GM19452 (cell line): ENCODE data around the gene PPP4R3B.

Experiments used
- ATAC-seq: cut with Tn5 transposase; IDR thresholded peaks from one replicate; pipeline ENCODE4 v1.9.1; 2021; ENCODE audit not compliant: unreplicated experiment

The PPP4R3B gene

DNA sequence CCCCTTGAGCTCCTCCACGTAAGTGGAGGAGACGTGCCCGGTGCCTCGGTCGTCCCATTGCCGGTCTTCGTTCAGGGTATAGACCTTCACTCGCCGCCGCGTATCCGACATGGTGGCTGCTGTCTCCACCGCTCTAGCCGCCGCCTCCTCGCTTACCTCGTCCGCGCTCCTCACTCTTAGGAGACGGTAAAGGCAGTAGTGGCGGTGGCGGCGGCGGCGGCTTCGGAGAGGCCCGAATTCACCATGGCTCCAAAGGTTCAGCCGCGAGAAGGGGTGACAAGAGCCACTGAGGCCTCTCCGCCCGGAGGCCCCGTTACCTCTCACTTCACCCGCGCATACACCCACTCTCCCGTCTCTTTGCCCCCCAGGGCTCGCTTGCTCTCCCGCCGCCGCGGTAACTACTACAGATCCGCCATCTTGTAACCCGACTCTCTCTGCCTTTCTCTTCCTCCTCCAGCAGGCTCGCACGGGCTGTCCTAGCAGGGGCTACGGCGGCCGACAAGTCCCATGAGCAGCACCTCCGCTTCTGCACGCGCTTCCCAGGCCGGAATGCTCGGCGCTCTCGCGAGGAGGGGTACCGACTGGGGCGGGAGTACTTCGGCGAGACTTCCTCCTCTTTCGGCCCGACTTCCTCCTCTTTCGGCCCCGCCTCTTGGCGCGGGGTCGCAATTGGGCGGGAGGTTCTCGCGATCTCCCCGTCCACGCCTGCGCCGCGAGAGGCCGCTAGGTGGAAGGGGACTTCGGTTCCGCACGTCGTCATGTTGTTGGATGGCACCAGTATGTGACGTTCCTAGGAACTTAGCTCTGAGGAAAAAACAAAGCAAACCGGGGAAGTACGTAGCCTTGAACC lies at the start of gene PPP4R3B:
Gene PPP4R3B (minus strand): TSS at position 448 of the 850 bp plus-strand sequence. CDS start 337 bp downstream, at position 111.
- peak; percentile 81 for ATAC-seq

DNA sequence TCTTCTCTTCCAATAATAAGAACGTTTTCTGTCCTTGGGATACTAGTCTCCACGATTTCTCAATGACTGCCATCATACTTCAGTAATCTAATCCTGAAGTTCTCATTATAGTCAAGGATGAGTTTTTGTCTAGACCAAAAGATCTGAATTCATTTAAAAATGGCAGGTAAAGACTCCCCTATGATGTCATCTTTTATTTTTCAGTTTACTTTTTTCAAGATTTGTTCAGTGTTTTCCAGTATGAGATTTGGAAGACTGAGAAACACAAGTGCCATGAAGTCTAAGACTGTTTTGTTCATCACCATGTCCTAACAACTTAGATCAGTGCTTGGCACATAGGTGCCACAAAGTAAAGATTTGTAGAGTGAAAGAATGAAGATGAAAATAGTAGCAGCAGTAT lies 35.8 kb upstream of the PPP4R3B start:
- no peak for ATAC-seq

DNA sequence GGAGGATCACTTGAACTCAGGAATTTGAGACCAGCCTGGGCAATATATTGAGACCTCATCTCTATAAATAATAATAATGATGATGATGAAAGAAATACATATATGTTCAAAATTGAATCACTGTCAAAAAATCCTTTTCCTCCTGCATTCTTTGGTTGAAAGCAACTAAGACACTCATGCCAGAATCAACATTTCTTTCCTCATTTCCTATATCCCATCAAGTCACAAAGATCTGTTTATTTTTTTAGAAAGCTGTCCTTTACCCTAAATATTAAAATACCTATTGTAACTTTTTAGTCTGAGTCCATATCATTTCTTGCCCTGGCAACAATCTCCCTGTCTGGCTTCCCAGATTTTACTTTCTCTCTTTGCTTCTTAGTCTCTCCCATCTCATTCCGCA lies 31.8 kb upstream of the PPP4R3B start:
- ATAC-seq, result no peak

DNA sequence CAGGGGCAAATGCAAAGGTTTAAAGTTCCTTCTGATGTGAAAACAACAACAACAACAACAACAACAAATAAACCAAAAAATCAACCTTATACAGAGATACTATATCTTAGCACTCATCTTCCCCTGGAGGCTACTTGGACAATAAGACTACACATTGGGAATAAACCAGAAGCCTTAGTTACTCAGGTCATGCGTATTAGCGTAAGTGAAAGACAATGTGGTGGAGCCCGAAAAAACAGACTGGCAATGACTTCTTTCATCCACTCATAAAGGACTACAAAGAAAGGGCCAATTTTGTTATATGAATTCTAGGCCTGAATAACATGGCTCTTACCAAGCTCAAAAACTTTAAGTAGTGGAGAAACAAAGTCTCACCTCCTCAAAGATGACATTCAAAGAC lies 19.4 kb upstream of the PPP4R3B start:
- no peak for ATAC-seq

DNA sequence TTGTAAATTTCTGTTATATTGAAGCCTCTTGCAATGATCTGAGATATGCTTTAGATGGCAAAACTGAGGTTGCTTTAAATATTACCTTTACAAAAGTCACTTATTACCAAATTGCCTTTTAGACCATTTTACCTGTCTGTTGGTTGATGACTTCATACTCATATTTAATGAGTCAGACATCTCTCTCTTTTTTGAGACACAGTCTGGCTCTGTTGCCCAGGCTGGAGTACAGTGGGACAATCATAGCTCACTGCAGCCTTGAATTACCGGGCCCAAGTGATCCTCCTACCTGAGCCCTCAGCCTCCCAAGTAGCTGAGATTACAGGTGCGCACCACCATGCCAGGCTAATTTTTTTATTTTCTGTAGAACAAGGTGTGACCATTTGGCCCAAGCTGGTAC lies 11.5 kb upstream of the PPP4R3B start:
- ATAC-seq, result no peak

DNA sequence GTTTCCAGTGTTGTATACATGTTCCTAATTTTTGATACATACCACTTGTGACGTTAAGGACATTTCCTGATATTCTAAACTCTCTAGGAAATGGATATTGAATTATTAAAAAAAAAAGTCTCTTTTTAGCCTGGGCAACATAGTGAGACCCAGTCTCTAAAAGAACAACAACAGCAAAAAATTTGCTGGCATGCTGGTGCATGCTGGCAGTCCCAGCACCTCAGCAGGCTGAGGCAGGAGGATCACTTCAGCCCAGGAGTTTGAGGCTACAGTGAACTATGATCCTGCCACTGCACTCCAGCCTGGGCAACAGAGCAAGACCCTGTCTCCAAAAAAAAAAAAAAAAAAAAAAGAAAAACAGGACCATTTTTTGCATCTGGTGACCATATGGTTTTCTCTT lies 10.5 kb upstream of the PPP4R3B start:
- no peak for ATAC-seq

DNA sequence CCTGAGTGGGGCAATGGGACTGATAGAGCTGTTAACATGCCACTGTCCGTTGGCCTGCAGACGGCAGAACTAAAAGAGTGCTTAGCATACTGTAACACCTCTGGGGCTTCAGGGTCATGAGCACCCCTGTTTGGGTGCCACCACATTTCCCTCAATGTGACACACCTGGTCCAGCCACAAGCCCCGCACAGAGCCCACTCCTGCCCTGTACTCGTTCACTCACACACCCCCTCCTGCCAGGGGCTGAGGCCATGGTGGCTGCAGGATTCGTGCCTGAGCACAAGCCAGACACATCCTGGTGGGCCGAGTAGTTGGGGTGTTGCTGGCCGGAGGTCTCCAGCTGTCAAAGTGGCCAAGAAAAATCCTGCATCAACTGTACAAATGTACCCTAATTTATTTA lies 4.4 kb upstream of the PPP4R3B start:
- no peak for ATAC-seq

DNA sequence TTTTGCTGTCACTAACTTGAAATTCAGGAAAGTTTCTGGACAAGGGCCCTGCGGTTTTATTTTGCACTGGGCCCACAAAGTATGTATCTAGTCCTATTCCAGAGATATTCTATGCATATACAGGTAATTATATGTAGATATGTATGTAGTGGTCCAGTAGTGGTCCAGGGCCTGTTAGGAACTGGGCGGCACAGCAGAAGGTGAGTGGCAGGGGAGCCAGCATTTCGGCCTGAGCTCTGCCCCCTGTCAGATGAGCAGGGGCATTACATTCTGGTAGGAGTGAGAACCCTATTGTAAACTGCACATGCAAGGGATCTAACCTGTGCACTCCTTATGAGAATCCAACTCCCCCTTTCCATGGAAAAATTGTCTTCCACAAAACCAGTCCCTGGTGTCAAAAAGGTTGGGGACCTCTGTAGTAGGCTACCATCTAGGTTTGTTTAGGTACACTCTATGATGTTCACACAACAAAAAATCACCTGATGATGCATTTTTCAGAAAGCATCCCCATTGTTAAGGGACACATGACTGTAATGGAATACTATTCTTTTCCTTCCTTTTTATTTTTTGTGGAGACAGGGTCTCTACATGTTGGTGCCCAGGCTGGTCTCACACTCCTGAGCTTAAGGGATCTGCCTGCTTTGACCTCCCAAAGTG lies 2.8 kb upstream of the PPP4R3B start:
- ATAC-seq, result no peak

DNA sequence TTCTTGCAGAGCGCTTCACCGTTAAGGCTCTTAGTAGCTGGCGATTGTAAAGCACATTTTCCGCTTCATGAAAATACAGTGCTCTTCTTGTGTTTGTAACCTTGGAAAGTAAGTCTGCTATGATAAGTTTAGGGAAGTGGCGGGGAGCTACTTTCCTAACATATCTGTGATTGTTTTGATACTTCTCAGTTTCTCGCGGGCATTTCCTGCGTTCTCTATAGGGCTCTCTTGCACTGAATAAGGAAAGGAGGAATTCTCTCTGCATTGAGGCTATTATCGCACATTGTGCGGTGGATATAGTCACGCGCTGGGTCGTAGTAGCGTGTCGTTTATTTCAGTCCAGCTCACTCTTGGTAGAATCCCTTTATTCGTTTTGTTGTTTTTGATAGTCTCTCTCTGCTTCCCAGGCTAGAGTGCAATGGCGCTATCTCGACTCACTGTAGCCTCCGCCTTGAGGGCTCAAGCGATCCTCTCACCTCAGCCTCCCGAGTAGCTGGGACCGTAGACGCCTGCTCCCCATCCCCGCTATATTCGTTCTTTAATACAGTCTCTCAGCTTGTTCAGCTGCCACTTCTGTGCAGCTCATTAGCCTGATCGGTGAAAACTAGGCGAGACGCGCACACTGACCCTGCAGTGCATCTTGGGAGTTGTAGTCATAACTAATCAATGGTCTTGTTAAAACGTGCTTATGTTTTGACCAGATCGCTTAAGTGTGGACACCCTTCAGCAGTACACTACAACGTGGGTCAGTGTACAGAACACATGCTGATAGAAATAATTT lies 1.0 kb upstream of the PPP4R3B start:
- ATAC-seq, result peak; percentile 38

DNA sequence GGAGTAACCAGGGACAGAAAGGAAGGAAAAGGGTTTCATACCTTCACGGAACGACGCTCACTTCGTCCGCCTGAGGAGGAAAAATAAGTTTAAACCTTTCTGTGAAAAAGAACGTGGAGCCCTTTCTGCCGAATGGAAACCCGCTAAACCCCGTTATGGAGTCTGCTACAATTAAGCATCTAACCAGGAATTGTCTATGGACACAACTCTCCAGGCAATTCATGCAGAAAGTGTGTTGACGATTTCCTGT lies 528 bp upstream of the PPP4R3B start:
- no peak for ATAC-seq

DNA sequence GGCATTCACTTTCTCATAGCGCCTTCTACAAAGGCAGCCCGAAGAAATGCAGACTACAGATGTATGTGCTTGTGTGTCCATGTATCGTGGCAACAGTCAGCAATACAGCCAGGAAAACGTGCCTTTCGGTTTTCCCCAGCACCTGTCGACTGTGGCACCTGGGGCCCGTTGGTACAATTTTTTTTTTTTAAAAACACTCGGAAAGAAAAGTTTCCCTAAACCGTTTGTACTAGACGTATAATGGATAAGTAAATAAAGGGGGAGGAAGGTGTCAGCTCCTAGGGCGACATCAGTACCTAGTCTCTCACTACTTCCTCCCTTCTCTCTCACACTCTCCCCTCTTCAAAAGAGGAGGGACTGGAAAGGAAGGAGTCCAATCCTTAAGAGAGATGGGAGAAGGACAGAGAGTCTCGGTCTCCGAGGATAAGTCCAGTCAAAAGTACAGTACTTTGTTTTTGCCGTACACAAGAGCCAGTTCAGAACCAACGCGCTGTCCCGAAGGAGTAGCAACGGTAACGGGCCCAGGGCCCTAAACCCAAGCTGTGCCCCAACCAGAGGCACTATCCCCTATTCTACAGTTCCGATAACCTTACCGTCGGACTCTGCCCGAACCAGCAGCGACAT lies 759 bp downstream of the PPP4R3B start:
- ATAC-seq, result peak; percentile 16

DNA sequence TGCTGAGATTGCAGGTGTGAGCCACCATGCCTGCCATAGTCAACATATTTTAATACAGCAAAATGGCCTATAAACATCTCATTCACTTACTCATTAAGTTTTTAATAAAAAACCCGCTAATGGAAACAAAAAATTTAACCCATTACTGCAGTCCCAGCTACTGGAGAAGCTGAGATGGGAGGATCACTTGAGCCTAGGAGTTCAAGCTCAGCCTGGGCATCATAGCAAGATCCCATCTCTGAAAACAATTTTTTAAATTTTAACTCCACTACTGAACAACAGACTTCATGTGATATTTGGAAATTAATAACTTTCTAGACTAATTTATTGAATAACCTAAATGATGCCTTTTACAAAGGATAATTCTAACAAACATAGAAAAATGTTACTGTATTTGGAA lies 5.4 kb downstream of the PPP4R3B start:
- no peak for ATAC-seq

DNA sequence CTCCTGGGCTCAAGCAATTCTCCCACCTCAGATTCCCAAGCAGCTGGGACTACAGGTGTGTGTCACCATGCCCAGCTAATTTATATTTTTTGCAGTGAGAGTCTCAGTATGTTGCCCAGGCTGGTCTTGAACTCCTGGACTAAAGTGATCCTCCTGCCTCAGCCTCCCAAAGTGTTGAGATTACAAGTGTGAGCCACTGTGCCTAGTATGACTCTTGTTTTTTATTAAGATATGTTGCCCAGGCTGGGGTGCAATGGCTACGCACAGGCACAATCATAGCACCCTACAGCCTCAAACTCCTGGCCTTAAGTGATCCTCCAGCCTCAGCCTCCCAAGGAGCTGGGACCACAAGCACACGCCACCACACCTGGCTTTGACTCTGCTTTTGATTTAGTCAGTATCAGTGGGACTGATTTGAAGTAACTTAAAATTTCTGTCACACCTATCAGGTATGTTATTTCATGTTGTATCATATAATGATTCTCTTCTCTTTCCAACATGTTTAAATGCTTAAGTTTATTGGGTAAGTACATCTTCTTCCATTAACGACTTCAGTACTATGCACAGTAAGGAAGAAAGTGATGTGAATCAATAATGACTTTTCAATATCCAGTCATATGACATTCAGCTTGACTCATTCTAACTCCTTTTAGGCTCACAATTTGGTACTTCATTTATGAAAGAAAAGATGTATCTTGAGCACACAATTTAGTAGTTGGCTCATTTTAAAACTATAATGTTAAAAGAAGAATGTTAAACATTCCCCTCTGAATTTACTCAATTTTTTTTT lies 6.3 kb downstream of the PPP4R3B start:
- no peak for ATAC-seq

DNA sequence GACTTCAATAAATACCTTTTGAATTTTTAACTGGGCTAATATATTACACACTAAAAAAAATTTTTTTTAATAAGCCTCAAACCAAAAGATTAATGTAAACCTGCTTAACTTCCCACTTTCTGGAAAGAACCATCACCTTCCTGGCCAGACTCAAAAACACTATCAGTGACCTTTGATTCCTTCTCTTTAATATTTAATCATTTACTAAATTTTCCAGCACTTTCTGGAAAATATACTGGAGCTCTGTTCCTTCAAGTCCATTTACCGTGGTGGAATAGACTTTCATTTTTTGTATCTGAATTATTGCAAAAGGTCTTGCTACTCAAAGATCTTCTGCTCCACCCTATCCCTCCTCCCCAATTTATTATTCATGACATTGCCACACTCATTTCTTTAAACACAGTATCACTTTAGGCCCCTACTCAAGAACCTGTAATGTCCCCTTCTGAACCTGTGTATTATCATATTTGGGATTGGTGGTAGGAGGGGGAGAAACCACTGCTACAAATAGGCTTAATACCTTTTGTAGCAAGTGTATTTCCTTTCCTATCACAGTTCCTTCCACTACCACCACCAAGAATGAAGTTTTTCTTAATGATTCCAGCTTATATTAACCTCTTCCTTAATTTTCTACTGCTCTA lies 7.4 kb downstream of the PPP4R3B start:
- ATAC-seq, result no peak

DNA sequence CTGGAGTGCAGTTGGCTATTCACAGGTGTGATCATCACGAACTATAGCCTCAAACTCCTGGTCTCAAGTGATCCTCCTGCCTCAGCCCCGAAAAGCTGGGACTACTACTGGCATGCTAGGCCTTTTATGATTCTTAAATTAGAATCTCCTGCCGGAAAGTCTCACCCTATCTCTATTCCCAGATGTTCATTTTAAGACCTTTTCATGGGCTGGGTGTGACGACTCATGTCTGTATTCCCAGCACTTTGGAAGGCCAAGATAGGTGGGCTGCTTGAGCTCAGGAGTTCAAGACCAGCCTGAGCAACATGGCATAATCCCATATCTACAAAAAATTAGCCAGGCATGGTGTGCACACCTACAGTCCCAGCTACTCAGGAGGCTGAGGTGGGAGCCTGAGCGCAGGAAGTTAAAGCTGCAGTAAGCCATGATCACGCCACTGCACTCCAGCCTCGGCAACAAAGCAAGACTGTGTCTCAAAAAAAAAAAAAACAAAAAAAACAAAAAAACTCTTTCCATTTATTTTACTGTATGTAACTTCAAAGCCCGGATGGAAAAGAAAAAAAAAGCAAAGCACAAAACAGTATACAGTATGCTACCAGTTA lies 8.1 kb downstream of the PPP4R3B start:
- no peak for ATAC-seq

DNA sequence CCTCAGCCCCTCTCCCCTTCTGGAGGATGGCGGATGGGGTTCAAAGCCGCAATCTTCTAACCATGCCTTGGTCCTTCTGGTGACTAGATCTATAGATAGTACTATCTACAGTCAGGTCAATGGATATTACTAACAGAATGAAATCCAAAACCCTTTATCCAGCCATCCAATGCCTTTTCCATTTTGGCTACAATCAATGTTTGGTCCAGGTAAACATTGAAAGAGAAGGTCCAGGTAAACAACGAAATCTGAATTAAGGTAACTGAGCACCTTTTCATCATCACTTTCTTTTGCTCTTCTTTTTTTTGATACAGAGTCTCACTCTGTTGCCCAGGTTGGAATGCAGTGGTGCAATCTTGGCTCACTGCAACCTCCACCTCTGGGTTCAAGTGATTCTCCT lies 9.7 kb downstream of the PPP4R3B start:
- ATAC-seq, result no peak

DNA sequence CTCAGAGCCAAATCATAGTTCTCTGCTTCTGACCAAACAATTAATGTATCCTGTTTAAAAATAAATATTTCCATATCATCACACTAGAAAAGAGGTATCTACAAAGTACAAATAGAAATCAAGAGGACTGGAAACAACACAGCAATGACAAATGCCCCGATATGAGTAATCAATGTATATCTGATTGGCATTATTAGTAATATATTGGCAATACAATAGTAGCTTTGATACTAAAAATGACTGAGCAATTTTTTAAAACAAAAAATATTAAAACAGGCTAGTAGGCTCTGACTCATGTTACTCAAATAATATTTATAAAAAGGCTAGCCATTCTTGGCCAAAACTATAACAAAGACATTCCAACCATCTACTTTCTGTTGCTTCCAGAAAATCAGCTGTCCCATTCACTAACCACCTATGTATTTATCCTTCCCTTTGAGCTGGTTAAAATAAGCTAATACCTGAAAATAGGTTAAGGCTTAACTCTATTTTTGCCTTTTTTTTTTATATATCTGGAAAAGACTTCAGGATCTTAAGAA lies 13.3 kb downstream of the PPP4R3B start:
- no peak for ATAC-seq

DNA sequence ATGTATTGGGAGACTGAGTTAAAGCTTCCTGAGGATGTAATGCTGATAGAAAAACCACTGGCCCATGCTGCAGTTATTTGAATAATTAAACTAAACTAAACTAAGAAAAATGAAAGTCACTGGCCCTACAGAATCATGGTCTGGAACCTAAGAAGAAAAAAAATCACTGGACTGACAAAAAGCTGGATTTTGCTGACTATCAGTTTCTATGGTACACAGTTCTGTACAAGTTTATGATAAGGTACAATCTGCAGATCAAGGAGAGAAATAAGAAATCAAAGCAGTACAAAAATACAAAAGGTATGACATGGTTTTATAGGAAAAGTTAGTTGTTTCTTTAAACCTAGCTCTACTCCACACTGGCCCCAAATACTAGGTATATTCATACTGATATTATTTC lies 15.6 kb downstream of the PPP4R3B start:
- no peak for ATAC-seq

DNA sequence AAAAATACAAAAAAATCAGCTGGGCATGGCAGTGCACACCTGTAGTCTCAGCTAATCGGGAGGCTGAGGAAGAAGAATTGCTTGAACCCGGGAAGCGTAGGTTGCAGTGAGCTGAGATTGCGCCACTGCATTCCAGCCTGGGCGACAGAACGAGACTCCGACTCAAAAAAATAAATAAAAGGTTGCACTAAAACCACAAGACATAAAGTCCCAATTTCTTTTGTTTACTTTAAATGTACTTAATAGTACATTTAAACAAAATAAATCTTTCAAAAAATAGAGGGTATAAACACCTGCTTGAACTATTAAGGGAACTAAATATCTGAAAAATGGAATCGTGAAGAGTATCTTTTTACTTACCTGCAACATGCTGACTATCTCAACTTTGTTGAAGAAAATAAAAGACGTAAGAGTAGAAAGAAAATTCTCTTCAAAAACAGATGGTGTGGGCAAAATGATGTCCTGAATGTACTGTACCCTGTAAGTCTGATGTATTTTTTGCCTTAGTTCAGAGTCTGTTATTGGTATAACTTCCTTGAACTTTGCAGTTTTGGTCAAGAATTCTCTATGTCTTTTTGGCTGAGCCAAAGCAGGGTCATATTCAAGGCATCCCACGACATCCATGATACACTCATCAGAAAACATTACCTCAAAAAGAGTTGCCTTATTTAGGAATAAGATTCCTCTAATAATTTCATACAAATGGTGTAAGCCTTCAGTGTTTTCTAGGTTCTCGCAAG lies 19.2 kb downstream of the PPP4R3B start:
- ATAC-seq, result no peak
